ENCODE data around the gene KMT2A.
"Not testable (repeated sequence)": the region's sequence is repeated elsewhere in the genome, so short reads cannot be mapped to it uniquely, and the experiment has no call there.

KMT2A gene

GRCh38 chr11:118435290-118435892 lies 901 bp upstream of the KMT2A start:
- peak; percentile 99 for DNase-seq

GRCh38 chr11:118436639-118437207 lies 431 bp downstream of the KMT2A start:
- DNase-seq: no peak

- DNase-seq: no peak
These were observed 1.2 kb downstream of the KMT2A start for GRCh38 chr11:118437208-118438125.

GRCh38 chr11:118438314-118438931 lies 2.1 kb downstream of the KMT2A start:
- peak; percentile 77 for DNase-seq

GRCh38 chr11:118439646-118440045 lies 3.4 kb downstream of the KMT2A start:
- DNase-seq: no peak

GRCh38 chr11:118441770-118442275 lies 5.5 kb downstream of the KMT2A start:
- no peak for DNase-seq

GRCh38 chr11:118442301-118442700 lies 6.0 kb downstream of the KMT2A start:
- DNase-seq: no peak

GRCh38 chr11:118442908-118443589 lies 6.8 kb downstream of the KMT2A start:
- no peak for DNase-seq

GRCh38 chr11:118443590-118444218 lies 7.4 kb downstream of the KMT2A start:
- DNase-seq: no peak

- DNase-seq: no peak
These were observed 11.1 kb downstream of the KMT2A start for GRCh38 chr11:118447423-118447822.

GRCh38 chr11:118448294-118448693 lies 12.0 kb downstream of the KMT2A start:
- no peak for DNase-seq

- no peak for DNase-seq
These were observed 13.1 kb downstream of the KMT2A start for GRCh38 chr11:118449316-118449918.

- no peak for DNase-seq
These were observed 14.2 kb downstream of the KMT2A start for GRCh38 chr11:118450451-118450850.

GRCh38 chr11:118462178-118462577 lies 25.9 kb downstream of the KMT2A start:
- no peak for DNase-seq

GRCh38 chr11:118468968-118469367 lies 32.7 kb downstream of the KMT2A start:
- DNase-seq: not testable (repeated sequence)

GRCh38 chr11:118471030-118471429 lies 34.7 kb downstream of the KMT2A start:
- DNase-seq: no peak

- DNase-seq: no peak
These were observed 37.2 kb downstream of the KMT2A start for GRCh38 chr11:118473537-118473936.

- DNase-seq: no peak
These were observed 40.4 kb downstream of the KMT2A start for GRCh38 chr11:118476676-118477075.

GRCh38 chr11:118481238-118481637 lies 44.9 kb downstream of the KMT2A start:
- not testable (repeated sequence) for DNase-seq

- DNase-seq: no peak
These were observed 48.1 kb downstream of the KMT2A start for GRCh38 chr11:118484405-118484804.

GRCh38 chr11:118485273-118485672 lies 49.0 kb downstream of the KMT2A start:
- DNase-seq: no peak

Data from GF-D8 (cell line).